ENCODE measurements around the gene FAF2.
A peak's percentile ranks its signal among the peaks of the same experiment; 100 is the strongest.

FAF2 gene

DNA sequence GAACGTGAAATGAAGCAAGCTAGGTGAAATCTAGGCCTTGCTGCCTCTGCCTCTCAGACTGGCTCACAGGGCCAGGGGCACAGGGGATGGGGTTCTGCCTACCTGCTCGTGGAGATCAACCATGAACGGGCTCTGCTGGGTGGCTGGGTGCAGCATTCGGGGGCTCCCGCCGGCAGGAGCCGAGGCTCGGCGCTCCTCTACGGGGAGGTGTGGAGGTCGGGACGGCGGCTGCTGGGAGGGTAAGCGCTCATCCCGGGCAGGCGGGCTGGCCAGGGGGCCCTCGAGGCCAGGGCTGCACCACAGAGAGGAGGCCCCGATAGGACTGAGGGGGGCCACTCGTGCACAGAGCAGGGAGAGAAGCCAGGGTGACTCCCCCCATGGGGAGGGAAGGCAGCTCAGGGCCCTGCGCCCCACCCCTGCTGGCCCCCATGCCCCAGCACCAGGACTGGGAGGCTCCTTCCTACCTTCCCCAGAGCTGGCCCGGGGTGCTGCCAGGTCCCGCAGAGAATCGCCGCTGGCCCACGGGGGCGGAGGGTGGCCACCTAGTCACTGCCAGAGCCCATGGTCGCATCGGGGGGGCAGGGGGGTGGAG, 83.8 kb downstream of the FAF2 start:
- TF ChIP-seq, protein P1, sequence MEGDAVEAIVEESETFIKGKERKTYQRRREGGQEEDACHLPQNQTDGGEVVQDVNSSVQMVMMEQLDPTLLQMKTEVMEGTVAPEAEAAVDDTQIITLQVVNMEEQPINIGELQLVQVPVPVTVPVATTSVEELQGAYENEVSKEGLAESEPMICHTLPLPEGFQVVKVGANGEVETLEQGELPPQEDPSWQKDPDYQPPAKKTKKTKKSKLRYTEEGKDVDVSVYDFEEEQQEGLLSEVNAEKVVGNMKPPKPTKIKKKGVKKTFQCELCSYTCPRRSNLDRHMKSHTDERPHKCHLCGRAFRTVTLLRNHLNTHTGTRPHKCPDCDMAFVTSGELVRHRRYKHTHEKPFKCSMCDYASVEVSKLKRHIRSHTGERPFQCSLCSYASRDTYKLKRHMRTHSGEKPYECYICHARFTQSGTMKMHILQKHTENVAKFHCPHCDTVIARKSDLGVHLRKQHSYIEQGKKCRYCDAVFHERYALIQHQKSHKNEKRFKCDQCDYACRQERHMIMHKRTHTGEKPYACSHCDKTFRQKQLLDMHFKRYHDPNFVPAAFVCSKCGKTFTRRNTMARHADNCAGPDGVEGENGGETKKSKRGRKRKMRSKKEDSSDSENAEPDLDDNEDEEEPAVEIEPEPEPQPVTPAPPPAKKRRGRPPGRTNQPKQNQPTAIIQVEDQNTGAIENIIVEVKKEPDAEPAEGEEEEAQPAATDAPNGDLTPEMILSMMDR (IDR thresholded peaks at IDR 0.05; ENCODE audit: low read length), result no peak
- TF ChIP-seq EZH2 (IDR thresholded peaks at IDR 0.05; ENCODE audit: borderline replicate concordance, low read length), result no peak

GRCh38 chr5:176532795-176533194, 84.6 kb downstream of the FAF2 start:
- peak overlapping the region; percentile 94 for H3K4me3 ChIP-seq (ENCODE audit: low read depth, low read length, poor library complexity, severe bottlenecking)
- no peaks in the 10 kb centered on the region for H3K9me2 ChIP-seq (ENCODE audit: low read depth, low read length)
- no peak overlapping the region for H2AFZ ChIP-seq (ENCODE audit: low read length)
- TF ChIP-seq, protein P1 (IDR thresholded peaks at IDR 0.05; ENCODE audit: low read length), result no peak
- no peak for TF ChIP-seq EZH2 (IDR thresholded peaks at IDR 0.05; ENCODE audit: borderline replicate concordance, low read length)
- peak overlapping the region; percentile 99; the same call in 1 of the 2 replicates for H3K9ac ChIP-seq (ENCODE audit: low read length)
- H3K27me3 ChIP-seq (ENCODE audit: insufficient read depth, low read length), result no peaks in the 10 kb centered on the region
- peak overlapping the region; percentile 95 for H3K4me2 ChIP-seq (ENCODE audit: low read length)
- H3F3A ChIP-seq (ENCODE audit: insufficient read depth, low read length), result no peaks in the 10 kb centered on the region
- peaks cover 68% of the 10 kb centered on the region for H3K4me1 ChIP-seq (ENCODE audit: insufficient read depth, low read length, severe bottlenecking)
- H3K9me3 ChIP-seq (ENCODE audit: low read length), result no peaks in the 10 kb centered on the region
- H3K27ac ChIP-seq (ENCODE audit: low read depth, low read length, poor library complexity, severe bottlenecking), result peak overlapping the region; percentile 96
- no peaks in the 10 kb centered on the region for H4K20me1 ChIP-seq (ENCODE audit: insufficient read depth, low read length)
- peaks cover 34% of the 10 kb centered on the region for H3K79me2 ChIP-seq (ENCODE audit: insufficient read depth, low read length)
- peaks cover 62% of the 10 kb centered on the region for H3K36me3 ChIP-seq (ENCODE audit: insufficient read depth, low read length)

More for the DNA sequence above, 83.8 kb downstream of the FAF2 start:
- H2AFZ ChIP-seq (ENCODE audit: low read length), result no peak overlapping the region
- no peaks in the 10 kb centered on the region for H4K20me1 ChIP-seq (ENCODE audit: insufficient read depth, low read length)
- H3K79me2 ChIP-seq (ENCODE audit: insufficient read depth, low read length), result peaks cover 34% of the 10 kb centered on the region
- peak overlapping the region; percentile 91 for H3K27ac ChIP-seq (ENCODE audit: low read depth, low read length, poor library complexity, severe bottlenecking)
- peak overlapping the region; percentile 43; the same call in 1 of the 2 replicates for H3K4me2 ChIP-seq (ENCODE audit: low read length)
- H3K9ac ChIP-seq (ENCODE audit: low read length), result no peak overlapping the region; the same call in 1 of the 2 replicates
- H3K27me3 ChIP-seq (ENCODE audit: insufficient read depth, low read length), result no peaks in the 10 kb centered on the region
- no peaks in the 10 kb centered on the region for H3K9me3 ChIP-seq (ENCODE audit: low read length)
- H3K4me1 ChIP-seq (ENCODE audit: insufficient read depth, low read length, severe bottlenecking), result peaks cover 68% of the 10 kb centered on the region
- no peak overlapping the region for H3K4me3 ChIP-seq (ENCODE audit: low read depth, low read length, poor library complexity, severe bottlenecking)
- H3F3A ChIP-seq (ENCODE audit: insufficient read depth, low read length), result no peaks in the 10 kb centered on the region
- no peaks in the 10 kb centered on the region for H3K9me2 ChIP-seq (ENCODE audit: low read depth, low read length)
- H3K36me3 ChIP-seq (ENCODE audit: insufficient read depth, low read length), result peaks cover 69% of the 10 kb centered on the region

DNA sequence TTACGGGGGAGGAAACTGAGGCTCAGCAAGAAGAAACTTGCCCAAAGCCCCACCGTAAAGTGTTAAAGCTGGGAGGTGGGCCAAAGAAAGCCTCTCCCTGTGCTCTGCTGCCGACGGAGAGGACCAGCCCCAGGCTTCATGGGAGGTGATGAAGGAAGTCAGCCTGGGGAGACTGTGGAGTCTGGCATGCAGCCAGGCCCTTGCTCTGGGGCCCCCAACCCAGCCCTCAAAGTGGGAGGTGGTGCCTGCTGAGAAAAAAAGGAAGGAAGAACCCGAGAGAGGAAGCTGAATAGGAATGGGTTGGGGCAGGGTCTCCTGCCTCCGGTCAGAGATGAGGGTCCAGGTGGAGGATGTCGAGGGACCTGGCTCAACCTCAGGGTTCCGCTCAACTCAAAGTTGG, 85.2 kb downstream of the FAF2 start:
- peaks cover 56% of the 10 kb centered on the region for H3K36me3 ChIP-seq (ENCODE audit: insufficient read depth, low read length)

More for the DNA sequence above, 85.2 kb downstream of the FAF2 start:
- peaks cover 73% of the 10 kb centered on the region for H3K4me1 ChIP-seq (ENCODE audit: insufficient read depth, low read length, severe bottlenecking)
- no peaks in the 10 kb centered on the region for H3K27me3 ChIP-seq (ENCODE audit: insufficient read depth, low read length)
- no peaks in the 10 kb centered on the region for H3F3A ChIP-seq (ENCODE audit: insufficient read depth, low read length)
- no peaks in the 10 kb centered on the region for H3K9me3 ChIP-seq (ENCODE audit: low read length)
- H3K79me2 ChIP-seq (ENCODE audit: insufficient read depth, low read length), result peaks cover 34% of the 10 kb centered on the region
- H3K27ac ChIP-seq (ENCODE audit: low read depth, low read length, poor library complexity, severe bottlenecking), result peak overlapping the region; percentile 96
- H3K9ac ChIP-seq (ENCODE audit: low read length), result peak overlapping the region; percentile 99
- no peaks in the 10 kb centered on the region for H3K9me2 ChIP-seq (ENCODE audit: low read depth, low read length)
- peak overlapping the region; percentile 94 for H3K4me3 ChIP-seq (ENCODE audit: low read depth, low read length, poor library complexity, severe bottlenecking)
- H3K4me2 ChIP-seq (ENCODE audit: low read length), result peak overlapping the region; percentile 95
- no peak overlapping the region for H2AFZ ChIP-seq (ENCODE audit: low read length)
- no peak for TF ChIP-seq EZH2 (IDR thresholded peaks at IDR 0.05; ENCODE audit: borderline replicate concordance, low read length)
- TF ChIP-seq, protein P1 (IDR thresholded peaks at IDR 0.05; ENCODE audit: low read length), result no peak
- no peaks in the 10 kb centered on the region for H4K20me1 ChIP-seq (ENCODE audit: insufficient read depth, low read length)

Data from OCI-LY1 (cell line).